Measurements from ENCODE around the gene CD8B.

Gene CD8B

GRCh38 chr2:86793752-86794151 lies 67.9 kb downstream of the CD8B start:
- DNase-seq = no peak

GRCh38 chr2:86791573-86791972 lies 70.1 kb downstream of the CD8B start:
- no peak for DNase-seq

- no peak for DNase-seq
Observed at GRCh38 chr2:86790676-86791572, 70.8 kb downstream of the CD8B start, which contains the start of gene CD8A. CD8A (minus strand) TSS chr2:86790913; CDS start chr2:86790825, 88 bp downstream.

- DNase-seq = no peak
Observed at GRCh38 chr2:86790134-86790675, 71.5 kb downstream of the CD8B start.

- no peak for DNase-seq
Observed at GRCh38 chr2:86789687-86790133, 72.0 kb downstream of the CD8B start.

GRCh38 chr2:86788881-86789686 lies 72.6 kb downstream of the CD8B start:
- DNase-seq = no peak

- DNase-seq = no peak
Observed at GRCh38 chr2:86788165-86788564, 73.5 kb downstream of the CD8B start.

- DNase-seq = no peak
Observed at GRCh38 chr2:86787736-86788135, 74.0 kb downstream of the CD8B start.

- DNase-seq = no peak
Observed at GRCh38 chr2:86786001-86786536, 75.6 kb downstream of the CD8B start.

- no peak for DNase-seq
Observed at GRCh38 chr2:86785456-86785855, 76.2 kb downstream of the CD8B start.

GRCh38 chr2:86783615-86784339 lies 77.9 kb downstream of the CD8B start:
- DNase-seq = no peak

- DNase-seq = no peak
Observed at GRCh38 chr2:86782748-86783147, 78.9 kb downstream of the CD8B start.

GRCh38 chr2:86781363-86781762 lies 80.3 kb downstream of the CD8B start:
- DNase-seq = no peak

- no peak for DNase-seq
Observed at GRCh38 chr2:86779971-86780370, 81.7 kb downstream of the CD8B start.

- DNase-seq = no peak
Observed at GRCh38 chr2:86778957-86779356, 82.7 kb downstream of the CD8B start.

GRCh38 chr2:86776532-86776931 lies 85.2 kb downstream of the CD8B start:
- DNase-seq = no peak

- no peak for DNase-seq
Observed at GRCh38 chr2:86775338-86775737, 86.3 kb downstream of the CD8B start.

- DNase-seq = no peak
Observed at GRCh38 chr2:86774862-86775261, 86.8 kb downstream of the CD8B start.

- DNase-seq = no peak
Observed at GRCh38 chr2:86772611-86773010, 89.1 kb downstream of the CD8B start.

- DNase-seq = no peak
Observed at GRCh38 chr2:86770816-86771301, 90.8 kb downstream of the CD8B start.

GRCh38 chr2:86769838-86770237 lies 91.8 kb downstream of the CD8B start:
- no peak for DNase-seq

GRCh38 chr2:86768189-86768949 lies 93.3 kb downstream of the CD8B start:
- no peak for DNase-seq

All from SHP77 treated with DMSO at 0.1 percent for 48 hours (cell line).